IPS-11a (cell line): ENCODE results near the gene FCRL2.
"Not testable (repeated sequence)": the region's sequence is repeated elsewhere in the genome, so short reads cannot be mapped to it uniquely, and the experiment has no call there.

Experiments
- H3K4me3 ChIP-seq: one replicate; pipeline ENCODE4 v1.5.1; 2013; ENCODE audit warnings: low read depth, low read length, control low read depth

FCRL2 gene

GRCh38 chr1:157758018-157758417 lies 18.9 kb downstream of the FCRL2 start:
- H3K4me3 ChIP-seq: no peak overlapping the region

GRCh38 chr1:157753611-157754010 lies 23.3 kb downstream of the FCRL2 start:
- H3K4me3 ChIP-seq: no peak overlapping the region

- H3K4me3 ChIP-seq: no peak overlapping the region
These were observed 25.6 kb downstream of the FCRL2 start for GRCh38 chr1:157751283-157751682.

GRCh38 chr1:157748262-157748817 lies 28.6 kb downstream of the FCRL2 start:
- H3K4me3 ChIP-seq: no peak overlapping the region

- no peak overlapping the region for H3K4me3 ChIP-seq
These were observed 37.6 kb downstream of the FCRL2 start for GRCh38 chr1:157739229-157739901.

GRCh38 chr1:157735991-157736390 lies 40.9 kb downstream of the FCRL2 start:
- not testable (repeated sequence) for H3K4me3 ChIP-seq

- H3K4me3 ChIP-seq: no peak overlapping the region
These were observed 42.6 kb downstream of the FCRL2 start for GRCh38 chr1:157734321-157734720.

- no peak overlapping the region for H3K4me3 ChIP-seq
These were observed 44.2 kb downstream of the FCRL2 start for GRCh38 chr1:157732755-157733154.

- no peak overlapping the region for H3K4me3 ChIP-seq
These were observed 51.7 kb downstream of the FCRL2 start for GRCh38 chr1:157725221-157725577.

- H3K4me3 ChIP-seq: no peak overlapping the region
These were observed 52.3 kb downstream of the FCRL2 start for GRCh38 chr1:157724537-157725220.

- H3K4me3 ChIP-seq: no peak overlapping the region
These were observed 53.8 kb downstream of the FCRL2 start for GRCh38 chr1:157723157-157723556.

- H3K4me3 ChIP-seq: no peak overlapping the region
These were observed 54.9 kb downstream of the FCRL2 start for GRCh38 chr1:157721985-157722384.

GRCh38 chr1:157715736-157716135 lies 61.2 kb downstream of the FCRL2 start:
- H3K4me3 ChIP-seq: no peak overlapping the region

- no peak overlapping the region for H3K4me3 ChIP-seq
These were observed 65.1 kb downstream of the FCRL2 start for GRCh38 chr1:157711802-157712201.

- no peak overlapping the region for H3K4me3 ChIP-seq
These were observed 72.1 kb downstream of the FCRL2 start for GRCh38 chr1:157704878-157705277.

- H3K4me3 ChIP-seq: no peak overlapping the region
These were observed 73.0 kb downstream of the FCRL2 start for GRCh38 chr1:157703981-157704380.

GRCh38 chr1:157702308-157702825 lies 74.6 kb downstream of the FCRL2 start:
- no peak overlapping the region for H3K4me3 ChIP-seq

GRCh38 chr1:157700732-157701131 lies 76.2 kb downstream of the FCRL2 start, which contains the start of gene FCRL3:
TSS of gene FCRL3 (minus strand) at chr1:157700769. CDS start at chr1:157700489, 280 bp downstream.
- H3K4me3 ChIP-seq: no peak within 1 kb of the TSS

- H3K4me3 ChIP-seq: no peak overlapping the region
These were observed 76.6 kb downstream of the FCRL2 start for GRCh38 chr1:157700305-157700704.

- H3K4me3 ChIP-seq: no peak overlapping the region
These were observed 79.0 kb downstream of the FCRL2 start for GRCh38 chr1:157697781-157698569.

GRCh38 chr1:157696966-157697628 lies 79.8 kb downstream of the FCRL2 start:
- H3K4me3 ChIP-seq: no peak overlapping the region
